HepG2 (cell line): Measurements from ENCODE around the gene TPM1. TPM values are rescaled to one million over a fixed set of nuclear protein-coding genes. Genes with fewer than 3 reads are reported as not detected.

Experiments
- ATAC-seq: fragments of 200-7000 bp; cut with Tn5 transposase; 3 replicates; pipeline ENCODE4 v1.9.1; 2020; ENCODE audit warnings: mild to moderate bottlenecking, moderate library complexity
- BruUV-seq: library from RNA; stranded (reverse); fragments of 400-500 nt; replicated peaks from 2 replicates; lab custom pipeline; 2021; lab: Mats Ljungman, UMichigan
- CTCF ChIA-PET: fragments of 300-600 bp; formaldehyde crosslinking; extraction: SDS; loops from one replicate; lab custom pipeline; 2021; ENCODE audit warnings: low total read pairs, inconsistent platforms, low intra/inter-chr PET ratio; lab: Yijun Ruan, JAX
- POLR2A ChIA-PET: fragments of 350-600 bp; sonication (Branson Sonifier 250); formaldehyde crosslinking; loops from one replicate; lab custom pipeline; 2020; ENCODE audit warnings: antibody characterized with exemption, inconsistent platforms; lab: Yijun Ruan, JAX
- DNase-seq: peaks from one replicate; pipeline ENCODE4 v3.0.0-alpha.2; 2015; ENCODE audit warnings: low spot score
- FAIRE-seq: peaks from 3 replicates; lab custom pipeline; 2011; peaks lifted over from hg19 to GRCh38; lab: Jason Lieb, UNC
- H2AFZ ChIP-seq: one replicate; pipeline ENCODE4 v1.6.1; 2011; ENCODE audit warnings: low read length, inconsistent platforms
- H3K27ac ChIP-seq: fragments of 300-600 bp; 3 replicates; pipeline ENCODE4 v1.8.0; 2011; ENCODE audit warnings: mixed run types, mild to moderate bottlenecking, mixed read lengths, low read length, inconsistent platforms; ENCODE audit not compliant: insufficient read depth; ENCODE audit errors: extremely low read length
- H3K27me3 ChIP-seq, 2 experiments: fragments of 200-600 bp in 1 of 2; 2 replicates in 1 of 2; 3 replicates in 1 of 2; pipeline versions ENCODE4 v1.6.0 to v1.8.0; 2011; ENCODE audit warnings: low read length in 2 of 2, mild to moderate bottlenecking in 2 of 2, moderate library complexity in 2 of 2, inconsistent platforms in 1 of 2; ENCODE audit not compliant: insufficient read depth in 2 of 2, control insufficient read depth in 1 of 2
- H3K36me3 ChIP-seq, 2 experiments: fragments of 200-600 bp in 1 of 2; replicated peaks in 1 of 2; 2 replicates in 1 of 2; 3 replicates in 1 of 2; pipeline versions ENCODE4 v1.5.1 to v1.8.0; 2011; ENCODE audit warnings: low read length in 2 of 2, inconsistent platforms in 1 of 2; ENCODE audit not compliant: insufficient read depth in 2 of 2, control insufficient read depth in 1 of 2
- H3K4me1 ChIP-seq: 2 replicates; pipeline ENCODE4 v1.5.1; 2012; ENCODE audit warnings: low read length, inconsistent platforms; ENCODE audit not compliant: insufficient read depth
- H3K4me2 ChIP-seq: 2 replicates; pipeline ENCODE4 v1.6.0; 2011; ENCODE audit warnings: low read depth, low read length, inconsistent platforms
- H3K4me3 ChIP-seq, 3 experiments: fragments of 200-600 bp in 1 of 3; sonication (generic), shearing (Covaris generic) in 1 of 3; replicated peaks in 1 of 3; 2 replicates each; pipeline ENCODE4 v1.5.1; 2011 to 2016; ENCODE audit warnings: low read length in 3 of 3, inconsistent platforms in 2 of 3, low read depth in 2 of 3, mild to moderate bottlenecking in 2 of 3, control low read depth in 1 of 3, mixed read lengths in 1 of 3; ENCODE audit not compliant: insufficient read depth in 1 of 3
- H3K79me2 ChIP-seq: one replicate; pipeline ENCODE4 v1.6.1; 2011; ENCODE audit warnings: low read length, inconsistent platforms; ENCODE audit not compliant: insufficient read depth
- H3K9ac ChIP-seq: 2 replicates; pipeline ENCODE4 v1.6.0; 2011; ENCODE audit warnings: mild to moderate bottlenecking, low read depth, low read length, inconsistent platforms; ENCODE audit not compliant: insufficient read depth
- H3K9me3 ChIP-seq: 2 replicates; pipeline ENCODE4 v1.5.1; 2012; ENCODE audit warnings: mild to moderate bottlenecking, low read length
- H4K20me1 ChIP-seq: 2 replicates; pipeline ENCODE4 v1.6.0; 2011; ENCODE audit warnings: inconsistent platforms, mild to moderate bottlenecking, low read length, moderate library complexity; ENCODE audit not compliant: insufficient read depth
- CBX5 ChIP-seq: sonication (generic); formaldehyde crosslinking; IDR thresholded peaks from 2 replicates; pipeline ENCODE4 v1.4.0; 2020; ENCODE audit warnings: missing genetic modification reagents, borderline replicate concordance
- CHD4 ChIP-seq: fragments of 200-600 bp; sonication (generic); IDR thresholded peaks from 2 replicates; pipeline ENCODE4 v1.7.0; 2017; ENCODE audit warnings: mild to moderate bottlenecking, low read length, borderline replicate concordance
- DMTF1 ChIP-seq: sonication (generic); formaldehyde crosslinking; IDR thresholded peaks from 2 replicates; pipeline ENCODE4 v1.4.0; 2020; ENCODE audit warnings: mild to moderate bottlenecking, missing genetic modification reagents
- GABPB1 ChIP-seq: IDR thresholded peaks from 2 replicates; pipeline ENCODE4 v1.6.1; 2016; ENCODE audit warnings: mild to moderate bottlenecking, missing genetic modification reagents, moderate library complexity, missing compliant biosample characterization
- HNF4A ChIP-seq: sonication (generic); formaldehyde crosslinking; IDR thresholded peaks from 2 replicates; pipeline ENCODE4 v1.4.0; 2020; ENCODE audit warnings: missing genetic modification reagents
- IRX3 ChIP-seq: sonication (generic); formaldehyde crosslinking; IDR thresholded peaks from 2 replicates; pipeline ENCODE4 v1.8.1; 2023; ENCODE audit warnings: mild to moderate bottlenecking, low read depth, missing genetic modification reagents, borderline replicate concordance
- KDM2A ChIP-seq: sonication (generic); formaldehyde crosslinking; IDR thresholded peaks from 2 replicates; pipeline ENCODE4 v1.4.0; 2020; ENCODE audit warnings: low read depth, missing genetic modification reagents, borderline replicate concordance
- MEIS1 ChIP-seq: sonication (generic); formaldehyde crosslinking; IDR thresholded peaks from 2 replicates; pipeline ENCODE4 v1.9.0; 2021; ENCODE audit warnings: mild to moderate bottlenecking, missing genetic modification reagents, moderate library complexity, borderline replicate concordance
- TARDBP ChIP-seq: sonication (generic); formaldehyde crosslinking; IDR thresholded peaks from 2 replicates; pipeline ENCODE4 v1.8.0; 2022; ENCODE audit warnings: mild to moderate bottlenecking, missing genetic modification reagents
- YEATS2 ChIP-seq: sonication (generic); formaldehyde crosslinking; IDR thresholded peaks from 2 replicates; pipeline ENCODE4 v1.4.0; 2020; ENCODE audit warnings: missing genetic modification reagents, borderline replicate concordance
- ZBTB7A ChIP-seq: sonication (generic); formaldehyde crosslinking; IDR thresholded peaks from 2 replicates; pipeline ENCODE4 v1.8.0; 2022; ENCODE audit warnings: mild to moderate bottlenecking, missing genetic modification reagents
- ZNF644 ChIP-seq: IDR thresholded peaks from 2 replicates; pipeline ENCODE4 v1.6.1; 2016; ENCODE audit warnings: low read depth
- WGBS: methylation state at CpG from one replicate; pipeline ENCODE4 v1.1.6; 2017; ENCODE audit warnings: low lambda C conversion rate; 5-methylcytosine and 5-hydroxymethylcytosine counted together
- in situ Hi-C: cut with HindIII; loops from 2 replicates; pipeline ENCODE4 v1.10.0; 2017; ENCODE audit warnings: low pct_unique_long_range_greater_than_20kb; ENCODE audit not compliant: extremely low pct_ligation_motif_present
- intact Hi-C: fragments of 100-400 bp; cut with micrococcal nuclease; formaldehyde crosslinking; loops from one replicate; pipeline ENCODE4 v1.10.0; 2022; ENCODE audit not compliant: unreplicated experiment
- polyA plus RNA-seq, 8 experiments: library from polyadenylated mRNA; depleted of rRNA in 3 of 8; stranded (reverse) in 7 of 8; unstranded in 1 of 8; fragments of >200 nt; fragmentation: Illumina TruSeq in 4 of 8; extraction: Trizol in 4 of 8; gene quantifications; 2 replicates each; pipeline versions ENCODE4 v1.2.1 to v1.2.3, GENCODE V29; 2011 to 2016; ENCODE audit warnings: low read depth in 4 of 8, missing spikeins in 1 of 8, mixed read lengths in 1 of 8; ENCODE audit not compliant: insufficient read depth in 1 of 8
- total RNA-seq, 5 experiments: library from RNA; depleted of rRNA; stranded (reverse); fragments of >200 nt; fragmentation: Illumina TruSeq; extraction: Trizol; gene quantifications; 2 replicates each; pipeline ENCODE4 v1.2.3, GENCODE V29; 2016; ENCODE audit warnings: low read depth in 1 of 5

TPM1 gene
- total and polyA plus RNA-seq, 2 of the 13 experiments (the other 11 are each of a cell fraction or from before 2014, with no cell fraction given): 98.9 to 109 TPM

- H3K4me2 ChIP-seq: no peak overlapping the region
- in situ Hi-C loops (no loop called here), intact Hi-C loops (no loop called here)
- H3K4me3 ChIP-seq: no peak overlapping the region
- peaks cover 49% of the 10 kb centered on the region for H3K4me1 ChIP-seq
- BruUV-seq: no TSS peak
- TF ChIP-seq ZBTB7A (no peak), DMTF1 (CRISPR knock-in tag) (no peak), IRX3 (CRISPR knock-in tag) (no peak), HNF4A (no peak), ZNF644 (no peak), CHD4 (no peak), YEATS2 (CRISPR knock-in tag) (no peak), TARDBP (CRISPR knock-in tag) (no peak), MEIS1 (no peak), GABPB1 (CRISPR knock-in tag) (no peak), KDM2A (CRISPR knock-in tag) (no peak), CBX5 (CRISPR knock-in tag) (no peak)
- no peaks in the 10 kb centered on the region for H3K27me3 ChIP-seq
- H3K9ac ChIP-seq: no peak overlapping the region
- FAIRE-seq (no peak), ATAC-seq (no peak), DNase-seq (no peak)
- H3K79me2 ChIP-seq: no peaks in the 10 kb centered on the region
- no peaks in the 10 kb centered on the region for H4K20me1 ChIP-seq
- H2AFZ ChIP-seq: no peak overlapping the region
- 66% methylated on average over 3 of the region's 3 CpGs for WGBS
- ChIA-PET CTCF (no interaction called here), POLR2A (no interaction called here)
- H3K9me3 ChIP-seq: no peaks in the 10 kb centered on the region
- H3K36me3 ChIP-seq: no peaks in the 10 kb centered on the region
- no peak overlapping the region for H3K27ac ChIP-seq
Measured at GRCh38 chr15:63112871-63113270, 70.3 kb downstream of the TPM1 start.
